GM12864 (cell line): Measurements from ENCODE around the gene SLC34A1.

Experiments
- DNase-seq: peaks from one replicate; pipeline ENCODE4 v3.0.0-alpha.2; 2011; ENCODE audit warnings: low read depth
- H3K4me3 ChIP-seq: 2 replicates; pipeline ENCODE4 v1.5.1; 2011; ENCODE audit warnings: mild to moderate bottlenecking, low read depth, low read length, control low read depth
- TF ChIP-seq, protein P1 (sequence below): IDR thresholded peaks from 2 replicates; pipeline ENCODE4 v1.5.1; 2011; ENCODE audit warnings: low read depth, mild to moderate bottlenecking, moderate library complexity, low read length, control low read depth, inconsistent platforms; ENCODE audit errors: missing control alignments

Gene SLC34A1

DNA sequence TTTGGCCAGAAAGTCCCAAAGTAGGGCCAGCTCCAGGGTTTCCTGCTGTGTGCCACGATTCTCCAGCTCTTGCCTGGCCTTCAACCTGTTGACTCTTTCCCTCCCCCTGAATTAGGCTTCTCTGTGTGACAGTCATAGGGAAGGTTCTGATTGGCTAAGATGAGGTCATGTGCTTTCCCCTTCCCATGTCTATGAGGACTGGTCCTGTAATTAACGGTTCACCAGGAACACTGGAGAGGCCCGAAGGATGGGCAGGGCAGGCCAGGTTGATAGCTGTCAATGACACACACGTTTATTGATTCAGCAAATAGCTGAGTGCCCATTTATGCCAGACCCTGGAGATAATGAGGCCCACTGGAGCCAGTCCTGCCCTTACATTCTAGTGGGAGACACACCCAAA lies 53.4 kb downstream of the SLC34A1 start:
- no peak overlapping the region for H3K4me3 ChIP-seq

DNA sequence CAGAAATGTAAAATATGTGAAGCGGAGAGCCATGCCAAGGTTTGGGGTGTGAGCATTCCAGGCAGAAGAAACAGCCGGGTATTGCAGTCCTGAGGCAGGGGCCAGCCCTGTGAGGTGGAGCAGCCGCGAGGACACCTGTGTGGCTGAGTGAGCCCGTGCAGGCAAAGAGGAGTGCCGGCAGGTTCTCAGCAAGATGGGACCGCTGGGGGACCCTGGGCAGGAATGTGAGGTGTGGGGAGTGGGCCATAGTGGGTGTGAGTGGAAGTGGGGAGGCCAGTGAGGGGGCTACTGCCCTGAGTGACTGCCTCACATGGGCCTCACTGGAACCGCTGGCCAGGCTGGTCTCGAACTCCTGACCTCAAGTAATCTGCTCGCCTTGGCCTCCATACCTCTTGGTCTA lies 54.2 kb downstream of the SLC34A1 start:
- no peak overlapping the region for H3K4me3 ChIP-seq
- DNase-seq = no peak
- TF ChIP-seq, protein P1, sequence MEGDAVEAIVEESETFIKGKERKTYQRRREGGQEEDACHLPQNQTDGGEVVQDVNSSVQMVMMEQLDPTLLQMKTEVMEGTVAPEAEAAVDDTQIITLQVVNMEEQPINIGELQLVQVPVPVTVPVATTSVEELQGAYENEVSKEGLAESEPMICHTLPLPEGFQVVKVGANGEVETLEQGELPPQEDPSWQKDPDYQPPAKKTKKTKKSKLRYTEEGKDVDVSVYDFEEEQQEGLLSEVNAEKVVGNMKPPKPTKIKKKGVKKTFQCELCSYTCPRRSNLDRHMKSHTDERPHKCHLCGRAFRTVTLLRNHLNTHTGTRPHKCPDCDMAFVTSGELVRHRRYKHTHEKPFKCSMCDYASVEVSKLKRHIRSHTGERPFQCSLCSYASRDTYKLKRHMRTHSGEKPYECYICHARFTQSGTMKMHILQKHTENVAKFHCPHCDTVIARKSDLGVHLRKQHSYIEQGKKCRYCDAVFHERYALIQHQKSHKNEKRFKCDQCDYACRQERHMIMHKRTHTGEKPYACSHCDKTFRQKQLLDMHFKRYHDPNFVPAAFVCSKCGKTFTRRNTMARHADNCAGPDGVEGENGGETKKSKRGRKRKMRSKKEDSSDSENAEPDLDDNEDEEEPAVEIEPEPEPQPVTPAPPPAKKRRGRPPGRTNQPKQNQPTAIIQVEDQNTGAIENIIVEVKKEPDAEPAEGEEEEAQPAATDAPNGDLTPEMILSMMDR = no peak

More for the DNA sequence above, 53.4 kb downstream of the SLC34A1 start:
- DNase-seq = no peak
- TF ChIP-seq, protein P1 = no peak

DNA sequence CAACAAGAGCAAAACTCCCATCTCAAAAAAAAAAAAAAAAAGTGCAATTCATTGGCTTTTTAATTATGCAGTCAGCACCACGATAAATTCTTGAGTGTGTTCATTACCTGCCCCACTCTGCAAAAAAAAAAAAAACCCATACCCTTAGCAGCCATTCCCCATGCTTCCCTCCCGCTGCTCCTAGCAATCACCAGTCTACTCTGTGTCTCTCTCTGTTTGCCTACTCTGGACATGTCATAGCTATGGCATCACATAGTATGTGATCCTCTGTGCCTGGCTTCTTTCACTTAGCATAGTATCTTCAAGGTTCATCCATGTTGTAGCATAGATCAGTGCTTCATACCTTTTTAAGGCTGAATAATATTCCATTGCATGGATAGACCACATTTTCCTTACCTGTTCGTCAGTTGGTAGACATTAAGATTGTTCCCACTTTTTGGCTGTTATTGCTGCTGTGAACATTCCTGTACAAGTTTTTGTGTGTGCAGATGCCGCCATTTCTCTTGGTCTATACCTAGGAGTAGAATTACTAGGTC lies 55.4 kb downstream of the SLC34A1 start:
- H3K4me3 ChIP-seq = no peak overlapping the region
- DNase-seq = no peak
- TF ChIP-seq, protein P1 = no peak

DNA sequence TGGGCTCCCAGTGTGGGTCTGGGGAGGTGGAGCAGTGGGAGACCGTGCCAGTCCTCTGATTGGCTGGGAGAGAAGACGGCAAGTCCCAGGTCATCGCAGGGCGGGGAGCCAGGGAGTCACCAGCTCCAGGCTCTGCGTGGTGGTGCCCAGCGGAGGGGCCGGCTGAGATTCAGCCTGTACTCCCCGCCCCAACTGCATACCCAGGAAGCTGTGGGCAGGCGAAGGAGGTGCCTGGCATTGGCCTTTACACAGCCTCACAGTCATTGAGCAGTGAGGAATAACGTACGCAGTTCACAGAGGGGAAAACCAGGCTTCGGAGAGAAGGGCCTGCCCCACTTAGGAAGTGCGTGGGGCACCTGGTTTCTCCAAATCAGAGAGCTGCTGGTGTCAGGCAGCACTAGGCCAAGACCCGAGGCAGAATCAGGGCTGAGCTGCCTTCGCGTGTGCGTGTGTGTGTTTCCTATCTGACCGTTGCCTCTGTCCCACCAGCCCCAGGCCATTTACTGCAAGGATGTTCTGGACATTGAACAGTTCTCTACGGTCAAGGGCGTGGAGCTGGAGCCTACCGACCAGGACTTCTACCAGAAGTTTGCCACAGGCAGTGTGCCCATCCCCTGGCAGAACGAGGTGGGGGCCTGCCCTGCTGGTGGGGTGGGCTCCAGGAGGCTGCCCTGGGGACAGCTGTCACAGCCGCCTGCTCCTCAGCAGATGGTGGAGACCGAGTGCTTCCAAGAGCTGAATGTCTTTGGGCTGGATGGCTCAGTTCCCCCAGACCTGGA lies 56.2 kb downstream of the SLC34A1 start:
- TF ChIP-seq, protein P1 = no peak
- H3K4me3 ChIP-seq = no peak overlapping the region
- no peak for DNase-seq

DNA sequence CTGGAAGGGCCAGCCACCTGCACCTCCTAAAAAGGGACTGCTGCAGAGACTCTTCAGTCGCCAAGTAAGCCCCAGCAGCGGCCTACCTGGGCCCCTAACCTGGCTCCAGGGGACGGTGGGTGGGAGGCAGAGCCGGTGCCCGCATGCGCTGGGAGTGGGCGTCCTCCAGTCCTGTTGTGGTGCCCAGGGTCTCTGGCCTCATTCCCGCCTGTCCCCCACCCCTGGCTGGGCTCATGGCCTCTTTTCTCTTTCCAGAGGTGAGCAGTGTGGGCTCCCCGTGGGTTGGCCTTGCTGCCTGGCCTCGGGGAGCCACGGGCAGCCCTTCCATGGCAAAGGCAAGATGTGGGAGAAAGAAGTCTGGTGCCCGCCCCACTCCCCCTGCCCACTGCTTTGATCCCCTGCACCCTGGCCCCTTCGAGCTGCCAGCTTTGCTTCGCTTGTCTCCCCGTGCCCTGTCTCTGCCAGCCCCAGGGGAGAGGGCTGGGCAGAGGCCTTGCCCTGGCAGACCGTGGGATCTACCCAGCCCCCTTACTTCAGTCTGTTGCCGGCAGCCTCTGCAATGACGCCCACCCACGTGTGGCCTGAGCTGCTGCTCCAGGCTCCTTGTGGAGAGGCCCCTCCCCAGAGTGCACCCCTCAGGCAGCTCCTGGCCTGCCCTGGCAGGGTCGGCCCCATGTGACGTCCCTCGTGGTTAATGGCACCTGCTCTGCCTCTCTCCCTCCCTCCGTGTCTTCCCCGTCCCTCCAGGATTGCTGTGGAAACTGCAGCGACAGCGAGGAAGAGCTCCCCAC lies 57.0 kb downstream of the SLC34A1 start:
- no peak overlapping the region for H3K4me3 ChIP-seq
- TF ChIP-seq, protein P1 = no peak
- no peak for DNase-seq

DNA sequence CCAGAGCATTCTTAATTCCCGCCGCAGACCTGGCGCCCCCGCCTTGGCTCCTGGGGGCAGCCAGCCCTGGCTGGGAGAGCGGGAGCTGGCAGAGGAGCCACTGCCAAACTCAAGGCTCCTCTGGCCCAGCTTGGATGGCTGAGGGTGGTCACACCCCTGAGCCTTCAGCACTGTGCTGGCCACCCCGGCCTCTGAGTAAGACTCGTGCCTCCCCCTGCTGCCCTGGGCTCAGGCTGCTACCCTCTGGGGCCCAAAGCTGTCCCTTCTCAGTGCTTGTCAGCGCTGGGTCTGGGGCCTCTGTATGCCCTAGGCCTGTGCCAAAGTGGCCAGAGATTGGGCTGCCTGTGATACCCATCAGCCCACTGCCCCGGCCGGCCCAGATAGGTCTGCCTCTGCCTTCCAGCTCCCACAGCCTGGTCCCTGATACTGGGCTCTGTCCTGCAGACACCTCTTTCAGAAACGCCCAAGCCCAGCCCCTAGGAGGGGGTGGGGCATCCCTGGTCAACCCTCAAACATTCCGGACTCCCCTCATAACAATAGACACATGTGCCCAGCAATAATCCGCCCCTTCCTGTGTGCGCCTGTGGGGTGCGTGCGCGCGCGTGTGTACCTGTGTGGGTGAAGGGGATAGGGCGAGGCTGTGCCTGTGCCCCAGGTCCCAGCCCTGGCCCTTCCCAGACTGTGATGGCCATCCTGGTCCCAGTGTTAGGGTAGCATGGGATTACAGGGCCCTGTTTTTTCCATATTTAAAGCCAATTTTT lies 58.0 kb downstream of the SLC34A1 start:
- DNase-seq = no peak
- TF ChIP-seq, protein P1 = no peak
- H3K4me3 ChIP-seq = no peak overlapping the region
